HEK293 (cell line): ENCODE measurements around the gene LRP3.

Experiments
- BCL11B ChIP-seq: fragments of 450-650 bp; formaldehyde crosslinking; IDR thresholded peaks from 2 replicates; pipeline ENCODE4 v1.5.1; 2016; ENCODE audit warnings: low read depth, missing biosample characterization, missing genetic modification characterization
- BCL6B ChIP-seq: fragments of 450-650 bp; formaldehyde crosslinking; IDR thresholded peaks from 2 replicates; pipeline ENCODE4 v1.5.1; 2017; ENCODE audit warnings: missing biosample characterization, missing genetic modification characterization
- HIC1 ChIP-seq: fragments of 450-650 bp; formaldehyde crosslinking; IDR thresholded peaks from 2 replicates; pipeline ENCODE4 v1.5.1; 2016; ENCODE audit warnings: missing biosample characterization, missing genetic modification characterization
- HOXA7 ChIP-seq: sonication (generic); formaldehyde crosslinking; IDR thresholded peaks from 2 replicates; pipeline ENCODE4 v1.8.1; 2022; ENCODE audit warnings: missing genetic modification reagents, borderline replicate concordance
- SALL2 ChIP-seq: fragments of 450-650 bp; formaldehyde crosslinking; IDR thresholded peaks from 2 replicates; pipeline ENCODE4 v1.5.0; 2017; ENCODE audit warnings: missing biosample characterization, mild to moderate bottlenecking, missing genetic modification characterization, borderline replicate concordance
- ZBTB10 ChIP-seq: fragments of 450-650 bp; formaldehyde crosslinking; IDR thresholded peaks from 2 replicates; pipeline ENCODE4 v1.5.1; 2016; ENCODE audit warnings: missing biosample characterization, missing genetic modification characterization
- ZBTB6 ChIP-seq: fragments of 450-650 bp; formaldehyde crosslinking; IDR thresholded peaks from 2 replicates; pipeline ENCODE4 v1.5.1; 2017; ENCODE audit warnings: missing biosample characterization, missing genetic modification characterization
- ZFHX2 ChIP-seq: fragments of 450-650 bp; formaldehyde crosslinking; conservative IDR thresholded peaks from 2 replicates; pipeline ENCODE4 v1.5.1; 2016; ENCODE audit warnings: missing biosample characterization, missing genetic modification characterization
- ZFP69B ChIP-seq: fragments of 450-650 bp; formaldehyde crosslinking; IDR thresholded peaks from 2 replicates; pipeline ENCODE4 v1.5.1; 2016; ENCODE audit warnings: missing biosample characterization, missing genetic modification characterization
- ZNF174 ChIP-seq: fragments of 450-650 bp; formaldehyde crosslinking; IDR thresholded peaks from 2 replicates; pipeline ENCODE4 v1.5.0; 2017; ENCODE audit warnings: missing biosample characterization, mild to moderate bottlenecking, missing genetic modification characterization
- ZNF18 ChIP-seq: fragments of 450-650 bp; formaldehyde crosslinking; IDR thresholded peaks from 2 replicates; pipeline ENCODE4 v1.5.1; 2016; ENCODE audit warnings: missing biosample characterization, missing genetic modification characterization
- ZNF2 ChIP-seq: fragments of 450-650 bp; formaldehyde crosslinking; IDR thresholded peaks from 2 replicates; pipeline ENCODE4 v1.5.1; 2016; ENCODE audit warnings: missing biosample characterization, missing genetic modification characterization
- ZNF23 ChIP-seq: fragments of 450-650 bp; formaldehyde crosslinking; IDR thresholded peaks from 2 replicates; pipeline ENCODE4 v1.5.1; 2016; ENCODE audit warnings: missing biosample characterization, missing genetic modification characterization, borderline replicate concordance
- ZNF266 ChIP-seq: fragments of 450-650 bp; formaldehyde crosslinking; IDR thresholded peaks from 2 replicates; pipeline ENCODE4 v1.5.1; 2016; ENCODE audit warnings: missing biosample characterization, missing genetic modification characterization, low read depth
- ZNF324 ChIP-seq: fragments of 450-650 bp; formaldehyde crosslinking; IDR thresholded peaks from 2 replicates; pipeline ENCODE4 v1.5.1; 2016; ENCODE audit warnings: missing biosample characterization, missing genetic modification characterization
- ZNF362 ChIP-seq: fragments of 450-650 bp; formaldehyde crosslinking; IDR thresholded peaks from 2 replicates; pipeline ENCODE4 v1.5.1; 2016; ENCODE audit warnings: missing biosample characterization, missing genetic modification characterization
- ZNF37A ChIP-seq: fragments of 450-650 bp; IDR thresholded peaks from 2 replicates; pipeline ENCODE4 v1.5.1; 2018; ENCODE audit warnings: missing biosample characterization, missing genetic modification characterization
- ZNF549 ChIP-seq: fragments of 450-650 bp; IDR thresholded peaks from 2 replicates; pipeline ENCODE4 v1.5.1; 2018; ENCODE audit warnings: missing biosample characterization, missing genetic modification characterization, mild to moderate bottlenecking, inconsistent platforms, moderate library complexity
- ZNF561 ChIP-seq: fragments of 450-650 bp; IDR thresholded peaks from 2 replicates; pipeline ENCODE4 v1.5.1; 2018; ENCODE audit warnings: missing biosample characterization, missing genetic modification characterization, borderline replicate concordance
- ZNF624 ChIP-seq: fragments of 450-650 bp; formaldehyde crosslinking; IDR thresholded peaks from 2 replicates; pipeline ENCODE4 v1.5.1; 2017; ENCODE audit warnings: missing biosample characterization, missing genetic modification characterization
- ZNF629 ChIP-seq: fragments of 450-650 bp; formaldehyde crosslinking; IDR thresholded peaks from 2 replicates; pipeline ENCODE4 v1.5.1; 2017; ENCODE audit warnings: missing biosample characterization, missing genetic modification characterization
- ZNF660 ChIP-seq: fragments of 450-650 bp; IDR thresholded peaks from 2 replicates; pipeline ENCODE4 v1.5.1; 2018; ENCODE audit warnings: missing biosample characterization, mild to moderate bottlenecking, missing genetic modification characterization
- ZNF692 ChIP-seq: fragments of 450-650 bp; formaldehyde crosslinking; IDR thresholded peaks from 2 replicates; pipeline ENCODE4 v1.5.1; 2016; ENCODE audit warnings: missing biosample characterization, missing genetic modification characterization
- ZNF768 ChIP-seq: fragments of 450-650 bp; formaldehyde crosslinking; IDR thresholded peaks from 2 replicates; pipeline ENCODE4 v1.5.1; 2018; ENCODE audit warnings: missing biosample characterization, mild to moderate bottlenecking, missing genetic modification characterization
- ZNF777 ChIP-seq: fragments of 450-650 bp; formaldehyde crosslinking; IDR thresholded peaks from 2 replicates; pipeline ENCODE4 v1.5.1; 2017; ENCODE audit warnings: missing biosample characterization, missing genetic modification characterization, borderline replicate concordance
- ZNF785 ChIP-seq: fragments of 450-650 bp; formaldehyde crosslinking; IDR thresholded peaks from 2 replicates; pipeline ENCODE4 v1.5.1; 2016; ENCODE audit warnings: missing biosample characterization, missing genetic modification characterization
- ZNF830 ChIP-seq: fragments of 450-650 bp; IDR thresholded peaks from 2 replicates; pipeline ENCODE4 v1.5.0; 2018; ENCODE audit warnings: missing biosample characterization, missing genetic modification characterization, low read depth, mild to moderate bottlenecking, moderate library complexity
- ZNF843 ChIP-seq: fragments of 450-650 bp; formaldehyde crosslinking; IDR thresholded peaks from 2 replicates; pipeline ENCODE4 v1.5.1; 2016; ENCODE audit warnings: missing biosample characterization, missing genetic modification characterization

LRP3 gene

GRCh38 chr19:33233056-33233873, 39.1 kb downstream of the LRP3 start (continued):
- TF ChIP-seq ZNF692 (tag by site-specific recombination) (no peak), ZNF362 (no peak), BCL11B (no peak), HOXA7 (CRISPR knock-in tag) (no peak), SALL2 (tag by site-specific recombination) (peak; percentile 69; the same call in 1 of the 2 replicates), ZNF843 (no peak), ZNF629 (tag by site-specific recombination) (no peak), ZNF266 (tag by site-specific recombination) (0 out of 2 replicates have a peak, but pooled peaks have one; percentile 24), ZNF23 (tag by site-specific recombination) (no peak), ZFP69B (tag by site-specific recombination) (no peak), ZNF324 (tag by site-specific recombination) (no peak), ZNF2 (tag by site-specific recombination) (no peak), ZBTB10 (tag by site-specific recombination) (0 out of 2 replicates have a peak, but pooled peaks have one; percentile 12), ZNF18 (no peak), ZFHX2 (tag by site-specific recombination) (peak; percentile 77), HIC1 (tag by site-specific recombination) (peak; percentile 28; the same call in 1 of the 2 replicates), ZNF624 (tag by site-specific recombination) (no peak), ZNF830 (tag by site-specific recombination) (no peak), ZNF660 (tag by site-specific recombination) (no peak), ZNF561 (tag by site-specific recombination) (no peak), ZNF37A (no peak), ZNF174 (no peak), ZBTB6 (tag by site-specific recombination) (no peak; the same call in 1 of the 2 replicates), ZNF549 (no peak), ZNF785 (tag by site-specific recombination) (peak; percentile 83; the same call in 1 of the 2 replicates), ZNF777 (tag by site-specific recombination) (no peak; the same call in 1 of the 2 replicates), BCL6B (tag by site-specific recombination) (no peak), ZNF768 (tag by site-specific recombination) (no peak; the same call in 1 of the 2 replicates)
